Endodermal cell (in vitro differentiated cells): ENCODE results near the gene ADORA2A. TPM values are rescaled to one million over a fixed set of nuclear protein-coding genes. Genes with fewer than 3 reads are reported as not detected.

Experiments used
- DNase-seq: peaks from one replicate; pipeline ENCODE4 v3.0.0-alpha.2; 2017
- H3K27ac ChIP-seq: 2 replicates; pipeline ENCODE4 v1.5.1; 2013; ENCODE audit warnings: mild to moderate bottlenecking, low read depth, low read length, moderate library complexity
- H3K27me3 ChIP-seq: 2 replicates; pipeline ENCODE4 v1.6.1; 2013; ENCODE audit warnings: mild to moderate bottlenecking, low read length, moderate library complexity; ENCODE audit not compliant: insufficient read depth, control insufficient read depth, poor library complexity, severe bottlenecking
- H3K36me3 ChIP-seq: 2 replicates; pipeline ENCODE4 v1.7.0; 2013; ENCODE audit warnings: mild to moderate bottlenecking, low read length, moderate library complexity; ENCODE audit not compliant: control insufficient read depth, insufficient read depth
- H3K4me1 ChIP-seq: one replicate; pipeline ENCODE4 v1.7.0; 2013; ENCODE audit warnings: low read length; ENCODE audit not compliant: control insufficient read depth, insufficient read depth
- H3K4me3 ChIP-seq: 2 replicates; pipeline ENCODE4 v1.5.1; 2013; ENCODE audit warnings: mild to moderate bottlenecking, low read length, moderate library complexity
- H3K9ac ChIP-seq: 2 replicates; pipeline ENCODE4 v1.6.1; 2013; ENCODE audit warnings: mild to moderate bottlenecking, low read length, moderate library complexity; ENCODE audit not compliant: poor library complexity, severe bottlenecking; ENCODE audit errors: extremely low read depth
- H3K9me3 ChIP-seq: 2 replicates; pipeline ENCODE4 v1.6.1; 2013; ENCODE audit warnings: mild to moderate bottlenecking, low read length, moderate library complexity; ENCODE audit not compliant: control insufficient read depth
- H3K27ac Mint-ChIP-seq: 2 replicates; pipeline ENCODE4 v1.8.0; 2020; ENCODE audit warnings: mixed read lengths
- H3K27me3 Mint-ChIP-seq: 2 replicates; pipeline ENCODE4 v1.8.0; 2021; ENCODE audit warnings: mild to moderate bottlenecking, mixed read lengths; ENCODE audit not compliant: insufficient read depth
- H3K36me3 Mint-ChIP-seq: 2 replicates; pipeline ENCODE4 v1.8.0; 2020; ENCODE audit warnings: low read depth, mixed read lengths
- H3K4me1 Mint-ChIP-seq: 2 replicates; pipeline ENCODE4 v1.8.0; 2020; ENCODE audit warnings: mixed read lengths
- H3K4me3 Mint-ChIP-seq: 2 replicates; pipeline ENCODE4 v1.8.0; 2020; ENCODE audit warnings: mild to moderate bottlenecking, moderate library complexity, mixed read lengths
- H3K9me3 Mint-ChIP-seq: 2 replicates; pipeline ENCODE4 v1.8.0; 2020; ENCODE audit warnings: mild to moderate bottlenecking, mixed read lengths
- WGBS, 2 experiments: methylation state at CpG; one replicate each; pipeline versions ENCODE4 v1.1.5 to v1.1.7; 2013; ENCODE audit warnings: missing lambda C conversion rate in 2 of 2, mixed read lengths in 1 of 2; ENCODE audit not compliant: insufficient coverage in 1 of 2, insufficient read length in 1 of 2; 5-methylcytosine and 5-hydroxymethylcytosine counted together
- total RNA-seq, 2 donors: library from RNA; stranded (reverse); fragmentation: NEBNext Ultra II Directional in 1 of 2; extraction: Animal tissue kit (Norgen Biotek cat#: 25700) in 1 of 2; gene quantifications; 2 replicates in 1 of 2; 3 replicates in 1 of 2; pipeline ENCODE4 v1.2.1, GENCODE V29; 2021
- TF ChIP-seq, protein P1 (sequence below): fragments of 200-600 bp; sonication (generic); conservative IDR thresholded peaks from 2 replicates; pipeline ENCODE4 v1.5.0; 2021; ENCODE audit warnings: antibody characterized with exemption, mild to moderate bottlenecking

The ADORA2A gene
- total RNA-seq, 2 donors from 2014 or later, result 4.1 to 4.7 TPM

- H3K4me3 Mint-ChIP-seq, result no peak overlapping the region
- no peaks in the 10 kb centered on the region for H3K9me3 Mint-ChIP-seq
- Histone ChIP-seq H3K4me3 (no peak overlapping the region), H3K27me3 (no peaks in the 10 kb centered on the region), H3K9ac (no peak overlapping the region), H3K4me1 (peaks cover 2% of the 10 kb centered on the region), H3K9me3 (no peaks in the 10 kb centered on the region), H3K36me3 (peaks cover 68% of the 10 kb centered on the region), H3K27ac (no peak overlapping the region)
- TF ChIP-seq, protein P1, sequence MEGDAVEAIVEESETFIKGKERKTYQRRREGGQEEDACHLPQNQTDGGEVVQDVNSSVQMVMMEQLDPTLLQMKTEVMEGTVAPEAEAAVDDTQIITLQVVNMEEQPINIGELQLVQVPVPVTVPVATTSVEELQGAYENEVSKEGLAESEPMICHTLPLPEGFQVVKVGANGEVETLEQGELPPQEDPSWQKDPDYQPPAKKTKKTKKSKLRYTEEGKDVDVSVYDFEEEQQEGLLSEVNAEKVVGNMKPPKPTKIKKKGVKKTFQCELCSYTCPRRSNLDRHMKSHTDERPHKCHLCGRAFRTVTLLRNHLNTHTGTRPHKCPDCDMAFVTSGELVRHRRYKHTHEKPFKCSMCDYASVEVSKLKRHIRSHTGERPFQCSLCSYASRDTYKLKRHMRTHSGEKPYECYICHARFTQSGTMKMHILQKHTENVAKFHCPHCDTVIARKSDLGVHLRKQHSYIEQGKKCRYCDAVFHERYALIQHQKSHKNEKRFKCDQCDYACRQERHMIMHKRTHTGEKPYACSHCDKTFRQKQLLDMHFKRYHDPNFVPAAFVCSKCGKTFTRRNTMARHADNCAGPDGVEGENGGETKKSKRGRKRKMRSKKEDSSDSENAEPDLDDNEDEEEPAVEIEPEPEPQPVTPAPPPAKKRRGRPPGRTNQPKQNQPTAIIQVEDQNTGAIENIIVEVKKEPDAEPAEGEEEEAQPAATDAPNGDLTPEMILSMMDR, result no peak
- peak overlapping the region; percentile 63 for H3K27ac Mint-ChIP-seq
- H3K4me1 Mint-ChIP-seq, result peaks cover 8% of the 10 kb centered on the region
- no peaks in the 10 kb centered on the region for H3K27me3 Mint-ChIP-seq
- peaks cover 50% of the 10 kb centered on the region for H3K36me3 Mint-ChIP-seq
- WGBS, 2 experiments, result 98% methylated on average over 5 of the region's 5 CpGs; no CpG with 5 or more reads in 1 of the 2 experiments
- DNase-seq, result no peak
These were observed 25.4 kb upstream of the ADORA2A start for GRCh38 chr22:24401931-24402367.

- H3K9me3 ChIP-seq, result no peaks in the 10 kb centered on the region
- Mint-ChIP-seq H3K4me3 (no peak overlapping the region), H3K27me3 (no peaks in the 10 kb centered on the region), H3K4me1 (peaks cover 15% of the 10 kb centered on the region), H3K9me3 (no peaks in the 10 kb centered on the region), H3K36me3 (peaks cover 48% of the 10 kb centered on the region), H3K27ac (peak overlapping the region; percentile 63)
- TF ChIP-seq, protein P1, result no peak
- 88 to 93% methylated on average over 3 of the region's 3 CpGs for WGBS, 2 experiments
- DNase-seq, result no peak
- H3K4me1 ChIP-seq, result peaks cover 2% of the 10 kb centered on the region
- no peaks in the 10 kb centered on the region for H3K27me3 ChIP-seq
- no peak overlapping the region for H3K4me3 ChIP-seq
- H3K27ac ChIP-seq, result no peak overlapping the region
- H3K9ac ChIP-seq, result no peak overlapping the region
- peaks cover 63% of the 10 kb centered on the region for H3K36me3 ChIP-seq
These were observed 24.8 kb upstream of the ADORA2A start for GRCh38 chr22:24402460-24403192.

DNA sequence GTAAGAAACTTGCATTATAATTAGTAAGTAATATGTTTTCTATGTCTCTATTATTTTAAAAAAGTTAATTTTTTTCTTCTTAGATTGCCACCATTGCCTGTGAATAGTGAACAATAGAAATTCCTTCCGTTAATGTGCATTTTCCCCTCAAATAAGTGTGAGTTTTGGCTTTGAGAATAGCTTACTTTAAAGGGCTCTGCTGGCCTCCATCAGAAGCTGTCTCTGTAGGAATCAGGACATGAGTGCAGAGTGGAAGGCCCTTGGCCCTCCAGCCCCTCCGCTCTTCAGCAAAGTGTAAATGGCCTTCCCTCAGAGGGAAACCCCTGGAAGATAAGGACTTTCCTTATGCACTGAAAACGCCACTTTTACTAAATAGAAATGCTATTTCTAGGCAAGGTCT lies 24.1 kb upstream of the ADORA2A start:
- Histone ChIP-seq H3K4me3 (no peak overlapping the region), H3K4me1 (peaks cover 2% of the 10 kb centered on the region), H3K9me3 (no peaks in the 10 kb centered on the region), H3K36me3 (peaks cover 63% of the 10 kb centered on the region), H3K27me3 (no peaks in the 10 kb centered on the region), H3K9ac (no peak overlapping the region), H3K27ac (no peak overlapping the region)
- no peaks in the 10 kb centered on the region for H3K27me3 Mint-ChIP-seq
- H3K4me3 Mint-ChIP-seq, result no peak overlapping the region
- TF ChIP-seq, protein P1, result no peak
- 90 to 100% methylated on average over 2 to 3 of the region's 3 CpGs for WGBS, 2 experiments
- H3K36me3 Mint-ChIP-seq, result peaks cover 42% of the 10 kb centered on the region
- peaks cover 15% of the 10 kb centered on the region for H3K4me1 Mint-ChIP-seq
- no peaks in the 10 kb centered on the region for H3K9me3 Mint-ChIP-seq
- H3K27ac Mint-ChIP-seq, result no peak overlapping the region
- DNase-seq, result peak; percentile 17
